ENCODE results near the gene LRBA. TPM values are rescaled to one million over a fixed set of nuclear protein-coding genes. Genes with fewer than 3 reads are reported as not detected.

The LRBA gene
- total RNA-seq, 1 donor from 2014 or later: 66.2 TPM

DNA sequence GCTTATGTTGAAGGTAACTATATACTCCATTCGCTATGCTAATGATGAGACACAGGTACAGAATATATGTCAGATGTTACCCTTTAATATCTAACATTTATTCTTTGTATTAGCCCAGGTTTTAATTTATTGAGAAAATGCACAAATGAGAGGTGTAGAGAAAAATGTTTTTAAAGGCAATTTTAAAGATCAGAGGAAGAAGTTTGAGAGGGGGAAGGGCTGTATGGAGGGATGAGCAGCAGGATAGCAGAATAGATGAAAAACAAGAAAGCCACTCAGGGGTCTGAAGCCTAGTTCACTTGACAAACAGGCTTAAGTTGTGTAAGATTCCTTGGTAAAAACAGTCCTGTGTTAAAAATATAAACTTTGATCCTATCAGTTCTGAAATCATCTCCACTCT, 429.5 kb downstream of the LRBA start:
- H3K36me3 Mint-ChIP-seq: peaks cover 2% of the 10 kb centered on the region
- H3K27ac Mint-ChIP-seq: peak overlapping the region; percentile 74
- H3K27me3 Mint-ChIP-seq (ENCODE audit: low read depth): peaks cover 56% of the 10 kb centered on the region
- H3K9me3 Mint-ChIP-seq: no peaks in the 10 kb centered on the region
- DNase-seq (ENCODE audit: low spot score in 2 of 2, unreplicated experiment in 2 of 2): no peak
- H3K4me1 Mint-ChIP-seq: peaks cover 44% of the 10 kb centered on the region
- peak overlapping the region; percentile 71 for H3K4me3 Mint-ChIP-seq
- TF ChIP-seq, protein P1, sequence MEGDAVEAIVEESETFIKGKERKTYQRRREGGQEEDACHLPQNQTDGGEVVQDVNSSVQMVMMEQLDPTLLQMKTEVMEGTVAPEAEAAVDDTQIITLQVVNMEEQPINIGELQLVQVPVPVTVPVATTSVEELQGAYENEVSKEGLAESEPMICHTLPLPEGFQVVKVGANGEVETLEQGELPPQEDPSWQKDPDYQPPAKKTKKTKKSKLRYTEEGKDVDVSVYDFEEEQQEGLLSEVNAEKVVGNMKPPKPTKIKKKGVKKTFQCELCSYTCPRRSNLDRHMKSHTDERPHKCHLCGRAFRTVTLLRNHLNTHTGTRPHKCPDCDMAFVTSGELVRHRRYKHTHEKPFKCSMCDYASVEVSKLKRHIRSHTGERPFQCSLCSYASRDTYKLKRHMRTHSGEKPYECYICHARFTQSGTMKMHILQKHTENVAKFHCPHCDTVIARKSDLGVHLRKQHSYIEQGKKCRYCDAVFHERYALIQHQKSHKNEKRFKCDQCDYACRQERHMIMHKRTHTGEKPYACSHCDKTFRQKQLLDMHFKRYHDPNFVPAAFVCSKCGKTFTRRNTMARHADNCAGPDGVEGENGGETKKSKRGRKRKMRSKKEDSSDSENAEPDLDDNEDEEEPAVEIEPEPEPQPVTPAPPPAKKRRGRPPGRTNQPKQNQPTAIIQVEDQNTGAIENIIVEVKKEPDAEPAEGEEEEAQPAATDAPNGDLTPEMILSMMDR (IDR thresholded peaks at IDR 0.05; ENCODE audit: unreplicated experiment): no peak

DNA sequence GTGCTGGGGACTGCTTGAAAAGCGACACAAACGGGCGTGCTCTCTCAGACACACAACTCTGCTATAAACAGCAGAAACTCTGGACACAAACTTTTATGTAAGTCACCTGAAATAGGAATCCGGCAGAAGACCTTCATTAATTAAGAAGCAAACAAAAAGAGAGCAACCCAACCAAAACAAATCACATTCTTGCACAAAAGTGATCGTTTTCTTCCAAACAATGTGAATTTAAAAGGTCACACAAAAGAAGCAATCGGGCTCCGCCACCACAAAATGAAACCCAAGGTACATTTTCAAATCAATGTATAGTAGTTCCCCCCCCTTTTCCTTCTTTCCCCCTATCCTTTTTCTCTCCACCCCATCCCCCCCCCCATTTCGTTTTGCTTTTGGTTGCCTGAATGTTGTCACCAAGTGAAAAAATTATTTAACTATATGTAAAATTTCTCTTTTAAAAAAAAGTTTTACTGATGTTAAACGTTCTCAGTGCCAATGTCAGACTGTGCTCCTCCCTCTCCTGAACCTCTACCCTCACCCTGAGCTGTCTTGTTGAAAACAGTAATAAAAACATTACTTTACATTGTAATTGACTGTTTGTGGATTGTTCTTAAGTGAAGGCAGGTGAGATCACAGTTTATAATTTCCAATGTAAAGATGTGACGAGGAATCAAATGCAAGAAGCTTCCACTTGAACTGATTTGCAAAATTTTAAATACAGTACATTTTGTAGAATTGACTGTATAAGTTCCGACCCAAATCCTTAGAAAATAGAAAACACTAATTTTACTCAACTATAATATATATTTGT, 430.8 kb downstream of the LRBA start:
- Mint-ChIP-seq H3K27me3 (ENCODE audit: low read depth) (peaks cover 69% of the 10 kb centered on the region), H3K4me3 (peak overlapping the region; percentile 86)
- TF ChIP-seq, protein P1 (IDR thresholded peaks at IDR 0.05; ENCODE audit: unreplicated experiment): no peak

DNA sequence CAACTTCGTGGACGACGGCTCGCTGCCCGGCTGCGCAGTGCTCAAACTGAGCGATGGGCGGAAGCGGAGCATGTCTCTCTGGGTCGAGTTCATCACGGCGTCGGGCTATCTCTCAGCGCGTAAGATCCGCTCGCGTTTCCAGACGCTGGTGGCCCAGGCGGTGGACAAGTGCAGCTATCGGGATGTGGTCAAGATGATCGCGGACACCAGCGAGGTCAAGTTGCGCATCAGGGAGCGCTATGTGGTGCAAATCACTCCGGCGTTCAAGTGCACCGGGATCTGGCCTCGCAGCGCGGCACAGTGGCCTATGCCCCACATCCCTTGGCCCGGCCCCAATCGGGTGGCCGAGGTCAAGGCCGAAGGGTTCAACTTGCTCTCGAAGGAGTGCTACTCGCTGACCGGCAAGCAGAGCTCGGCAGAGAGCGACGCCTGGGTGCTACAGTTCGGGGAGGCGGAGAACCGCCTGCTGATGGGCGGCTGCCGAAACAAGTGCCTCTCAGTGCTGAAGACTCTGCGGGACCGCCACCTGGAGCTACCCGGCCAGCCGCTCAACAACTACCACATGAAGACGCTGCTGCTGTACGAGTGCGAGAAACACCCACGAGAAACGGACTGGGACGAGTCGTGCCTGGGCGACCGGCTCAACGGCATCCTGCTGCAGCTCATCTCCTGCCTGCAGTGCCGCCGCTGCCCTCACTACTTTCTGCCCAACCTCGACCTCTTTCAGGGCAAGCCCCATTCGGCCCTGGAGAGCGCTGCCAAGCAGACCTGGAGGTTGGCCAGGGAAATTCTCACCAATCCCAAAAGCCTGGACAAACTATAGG, 431.6 kb downstream of the LRBA start:
- TF ChIP-seq, protein P1 (IDR thresholded peaks at IDR 0.05; ENCODE audit: unreplicated experiment): no peak
- peak in 1 of 2 experiments; percentile 62 for DNase-seq (ENCODE audit: low spot score in 2 of 2, unreplicated experiment in 2 of 2)
- H3K27ac Mint-ChIP-seq: peak overlapping the region; percentile 94
- H3K9me3 Mint-ChIP-seq: no peaks in the 10 kb centered on the region
- peaks cover 2% of the 10 kb centered on the region for H3K36me3 Mint-ChIP-seq
- peaks cover 51% of the 10 kb centered on the region for H3K4me1 Mint-ChIP-seq
- H3K4me3 Mint-ChIP-seq: peak overlapping the region; percentile 86
- H3K27me3 Mint-ChIP-seq (ENCODE audit: low read depth): peaks cover 77% of the 10 kb centered on the region

More for the DNA sequence above, 430.8 kb downstream of the LRBA start:
- peak overlapping the region; percentile 94 for H3K27ac Mint-ChIP-seq
- DNase-seq (ENCODE audit: low spot score in 2 of 2, unreplicated experiment in 2 of 2): no peak
- H3K4me1 Mint-ChIP-seq: peaks cover 48% of the 10 kb centered on the region
- H3K36me3 Mint-ChIP-seq: peaks cover 2% of the 10 kb centered on the region
- no peaks in the 10 kb centered on the region for H3K9me3 Mint-ChIP-seq

DNA sequence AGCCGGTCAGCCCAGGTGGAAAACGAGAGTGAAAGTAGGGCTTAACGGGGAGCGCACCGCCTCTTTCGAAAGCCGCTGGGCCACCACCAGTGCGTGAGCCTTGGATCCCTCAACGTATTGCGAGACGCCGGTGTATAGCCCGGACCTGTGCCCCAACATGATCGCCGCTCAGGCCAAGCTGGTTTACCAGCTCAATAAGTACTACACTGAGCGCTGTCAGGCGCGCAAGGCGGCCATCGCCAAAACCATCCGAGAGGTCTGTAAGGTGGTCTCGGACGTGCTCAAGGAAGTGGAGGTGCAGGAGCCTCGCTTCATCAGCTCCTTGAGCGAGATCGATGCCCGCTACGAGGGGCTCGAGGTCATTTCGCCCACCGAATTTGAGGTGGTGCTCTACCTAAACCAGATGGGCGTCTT, 432.2 kb downstream of the LRBA start:
- Mint-ChIP-seq H3K4me1 (peaks cover 45% of the 10 kb centered on the region), H3K36me3 (peaks cover 2% of the 10 kb centered on the region), H3K27me3 (ENCODE audit: low read depth) (peaks cover 79% of the 10 kb centered on the region), H3K4me3 (peak overlapping the region; percentile 86), H3K27ac (peak overlapping the region; percentile 94), H3K9me3 (no peaks in the 10 kb centered on the region)
- TF ChIP-seq, protein P1 (IDR thresholded peaks at IDR 0.05; ENCODE audit: unreplicated experiment): no peak
- peak in 1 of 2 experiments; percentile 57 for DNase-seq (ENCODE audit: low spot score in 2 of 2, unreplicated experiment in 2 of 2)

DNA sequence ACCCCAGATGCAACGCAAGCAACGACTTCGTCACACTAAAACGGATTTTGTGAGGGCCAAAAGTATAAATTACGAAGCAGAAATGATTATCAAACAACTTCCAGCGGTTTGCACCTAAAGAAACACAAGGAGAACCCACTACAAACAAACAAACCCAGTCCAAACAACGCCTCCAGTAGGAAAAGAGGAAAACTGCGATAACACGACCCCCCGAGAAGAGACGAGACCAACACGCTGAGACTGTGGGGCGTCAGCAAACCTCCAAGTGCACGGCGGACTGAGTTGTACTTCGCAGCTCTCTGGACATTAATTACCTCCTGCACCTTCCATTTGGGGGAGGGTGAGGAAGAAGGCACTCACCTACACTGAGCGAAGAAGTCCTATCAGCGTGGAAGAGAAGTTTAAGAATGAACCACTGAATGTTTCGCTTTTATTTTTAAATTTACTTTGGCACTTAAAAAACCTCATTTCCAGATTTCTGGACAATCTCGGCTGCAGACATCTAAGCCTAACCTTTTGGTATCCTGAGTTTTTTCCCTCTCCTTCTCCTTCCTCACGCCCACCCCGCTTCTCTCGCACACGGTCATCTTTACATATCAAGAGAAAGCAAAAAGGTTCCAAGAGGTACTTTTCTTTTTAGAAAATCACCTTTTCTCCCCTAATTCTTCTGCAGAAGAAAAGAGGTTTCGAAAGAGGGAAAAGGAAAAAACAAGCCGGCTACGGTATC, 432.8 kb downstream of the LRBA start, which contains the start of gene MAB21L2:
TSS of gene MAB21L2 (plus strand) at position 6 of the 727 bp plus-strand sequence. CDS start 879 bp downstream, outside the sequence.
- H3K9me3 Mint-ChIP-seq: no peaks in the 10 kb centered on the region
- H3K4me3 Mint-ChIP-seq: peak within 1 kb of the TSS; percentile 86
- DNase-seq (ENCODE audit: low spot score in 2 of 2, unreplicated experiment in 2 of 2): no peak
- peaks cover 47% of the 10 kb centered on the region for H3K4me1 Mint-ChIP-seq
- H3K36me3 Mint-ChIP-seq: peaks cover 2% of the 10 kb centered on the region
- peak within 1 kb of the TSS; percentile 94 for H3K27ac Mint-ChIP-seq
- peaks cover 81% of the 10 kb centered on the region for H3K27me3 Mint-ChIP-seq (ENCODE audit: low read depth)
- TF ChIP-seq, protein P1 (IDR thresholded peaks at IDR 0.05; ENCODE audit: unreplicated experiment): no peak
